Panc1 (cell line): ENCODE measurements around the gene RASAL1.

ENCODE experiments used
- CTCF ChIP-seq: fragments of 450-650 bp; IDR thresholded peaks from 2 replicates; pipeline ENCODE4 v1.5.1; 2017; ENCODE audit warnings: mild to moderate bottlenecking
- POLR2AphosphoS5 ChIP-seq: IDR thresholded peaks from 2 replicates; pipeline ENCODE4 v1.6.1; 2012; ENCODE audit warnings: mild to moderate bottlenecking, low read depth, low read length, moderate library complexity
- SIN3A ChIP-seq: IDR thresholded peaks from 2 replicates; pipeline ENCODE4 v1.6.1; 2012; ENCODE audit warnings: low read depth, mild to moderate bottlenecking, low read length, moderate library complexity, borderline replicate concordance; ENCODE audit not compliant: insufficient read depth
- TF ChIP-seq, protein P1 (sequence below), 2 experiments: IDR thresholded peaks; 2 replicates each; pipeline ENCODE4 v1.6.1; 2011 to 2012; ENCODE audit warnings: low read depth in 2 of 2, control low read depth in 1 of 2, low read length in 1 of 2, mild to moderate bottlenecking in 1 of 2, moderate library complexity in 1 of 2; ENCODE audit not compliant: insufficient read depth in 1 of 2

DNA sequence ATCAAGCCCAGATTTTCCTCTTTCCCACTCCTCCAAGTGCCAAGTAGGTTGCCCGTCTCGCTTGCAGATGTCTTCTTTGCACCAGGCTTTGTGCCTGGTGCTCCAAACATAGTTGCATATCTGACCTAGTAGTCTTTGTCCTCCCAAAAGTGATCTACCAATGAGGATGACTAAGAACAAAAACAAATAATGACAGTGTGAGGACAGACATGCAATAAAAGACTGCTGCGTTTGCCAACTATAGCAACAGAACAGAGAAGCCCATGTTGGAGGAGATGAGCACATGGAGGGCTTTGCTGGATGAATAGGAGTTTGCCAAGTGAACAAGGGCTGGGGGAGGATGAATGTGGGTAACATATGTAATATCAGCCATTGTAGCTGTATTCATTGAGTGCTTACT is 63.4 kb downstream of the RASAL1 start:
- TF ChIP-seq CTCF, result no peak
- TF ChIP-seq SIN3A, result no peak
- TF ChIP-seq, protein P1, sequence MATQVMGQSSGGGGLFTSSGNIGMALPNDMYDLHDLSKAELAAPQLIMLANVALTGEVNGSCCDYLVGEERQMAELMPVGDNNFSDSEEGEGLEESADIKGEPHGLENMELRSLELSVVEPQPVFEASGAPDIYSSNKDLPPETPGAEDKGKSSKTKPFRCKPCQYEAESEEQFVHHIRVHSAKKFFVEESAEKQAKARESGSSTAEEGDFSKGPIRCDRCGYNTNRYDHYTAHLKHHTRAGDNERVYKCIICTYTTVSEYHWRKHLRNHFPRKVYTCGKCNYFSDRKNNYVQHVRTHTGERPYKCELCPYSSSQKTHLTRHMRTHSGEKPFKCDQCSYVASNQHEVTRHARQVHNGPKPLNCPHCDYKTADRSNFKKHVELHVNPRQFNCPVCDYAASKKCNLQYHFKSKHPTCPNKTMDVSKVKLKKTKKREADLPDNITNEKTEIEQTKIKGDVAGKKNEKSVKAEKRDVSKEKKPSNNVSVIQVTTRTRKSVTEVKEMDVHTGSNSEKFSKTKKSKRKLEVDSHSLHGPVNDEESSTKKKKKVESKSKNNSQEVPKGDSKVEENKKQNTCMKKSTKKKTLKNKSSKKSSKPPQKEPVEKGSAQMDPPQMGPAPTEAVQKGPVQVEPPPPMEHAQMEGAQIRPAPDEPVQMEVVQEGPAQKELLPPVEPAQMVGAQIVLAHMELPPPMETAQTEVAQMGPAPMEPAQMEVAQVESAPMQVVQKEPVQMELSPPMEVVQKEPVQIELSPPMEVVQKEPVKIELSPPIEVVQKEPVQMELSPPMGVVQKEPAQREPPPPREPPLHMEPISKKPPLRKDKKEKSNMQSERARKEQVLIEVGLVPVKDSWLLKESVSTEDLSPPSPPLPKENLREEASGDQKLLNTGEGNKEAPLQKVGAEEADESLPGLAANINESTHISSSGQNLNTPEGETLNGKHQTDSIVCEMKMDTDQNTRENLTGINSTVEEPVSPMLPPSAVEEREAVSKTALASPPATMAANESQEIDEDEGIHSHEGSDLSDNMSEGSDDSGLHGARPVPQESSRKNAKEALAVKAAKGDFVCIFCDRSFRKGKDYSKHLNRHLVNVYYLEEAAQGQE (IDR thresholded peaks at IDR 0.05; ENCODE audit: insufficient read depth in 1 of 2, low read depth in 2 of 2, low read length in 1 of 2), result no peak
- no peak for TF ChIP-seq POLR2AphosphoS5
